Activated CD4-positive, alpha-beta T cell treated with anti-CD3 and anti-CD28 coated beads, Interleukin-2, amount 50 U/mL, for 24 hours (primary cell): ENCODE data around the gene ABCA8.

ENCODE experiments used
- DNase-seq, 2 donors: peaks; one replicate each; pipeline ENCODE4 v3.0.0-alpha.2; 2020; ENCODE audit warnings: low read depth in 1 of 2, low spot score in 1 of 2

ABCA8 gene

DNA sequence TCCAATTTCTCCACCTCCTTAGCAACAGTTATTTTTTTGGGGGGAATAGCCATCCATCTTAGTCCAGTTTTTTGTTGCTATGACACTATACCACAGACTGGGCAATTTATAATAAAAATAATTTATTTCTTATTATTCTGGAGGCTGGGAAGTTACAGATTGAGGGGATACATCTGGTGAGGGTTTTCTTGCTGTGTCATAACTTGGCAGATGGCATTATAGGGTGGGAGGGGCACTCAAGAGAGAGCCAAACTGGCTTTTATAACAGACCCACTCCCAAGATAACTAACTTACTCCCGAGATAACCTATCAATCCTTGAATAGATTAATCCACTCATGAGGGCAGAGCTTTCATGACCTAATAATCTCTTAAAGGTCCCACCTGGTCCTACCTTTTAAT is 84.2 kb downstream of the ABCA8 start:
- no peak for DNase-seq

DNA sequence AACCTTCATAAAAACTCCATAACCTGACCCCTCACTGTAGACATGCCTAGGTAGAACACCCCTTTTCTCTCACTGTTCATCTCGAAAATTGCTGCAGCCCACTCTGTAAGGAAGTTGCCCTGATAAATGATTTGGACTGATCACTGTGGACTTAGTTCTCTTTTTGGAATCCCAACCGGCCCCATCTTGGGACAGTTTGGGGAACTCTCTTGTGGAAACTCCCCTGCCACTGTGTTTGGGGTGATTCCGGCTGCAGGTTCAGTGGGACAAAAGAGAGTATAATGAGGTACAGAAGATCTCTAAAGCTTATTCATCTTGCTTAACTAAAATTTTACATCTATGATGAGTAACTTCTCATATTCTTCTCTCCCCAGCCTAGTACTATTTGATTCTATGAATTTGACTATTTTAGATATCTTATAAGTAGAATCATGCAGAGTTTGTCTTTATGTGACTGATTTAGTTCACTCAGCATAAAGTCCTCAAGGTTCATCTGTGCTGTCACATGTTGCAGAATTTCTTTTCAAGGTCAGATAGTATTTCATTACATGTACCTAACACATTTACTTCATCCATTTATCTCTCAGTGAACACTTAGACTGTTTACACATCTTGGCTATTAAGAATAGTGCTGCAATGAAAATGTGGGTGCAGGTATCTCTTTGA is 84.9 kb downstream of the ABCA8 start:
- no peak for DNase-seq

DNA sequence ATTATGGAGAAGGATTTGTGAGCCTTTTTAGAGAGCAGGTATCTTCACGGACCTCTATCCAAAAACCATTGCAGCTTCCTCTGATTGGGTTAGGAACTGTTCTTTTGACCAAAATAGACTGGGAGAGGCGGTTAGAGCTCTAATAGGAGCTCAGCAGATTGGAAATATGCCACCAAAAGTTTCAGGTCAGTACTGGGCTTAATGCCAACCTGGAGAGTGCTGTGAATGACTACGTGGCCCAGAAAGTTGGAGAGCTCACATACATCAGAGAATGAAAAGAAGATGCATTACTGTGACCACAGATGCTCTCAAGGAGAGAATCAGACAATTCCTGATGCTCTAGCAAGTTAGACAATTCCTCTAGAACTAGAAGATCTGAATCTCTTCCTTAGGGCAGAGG is 86.5 kb downstream of the ABCA8 start:
- no peak for DNase-seq

DNA sequence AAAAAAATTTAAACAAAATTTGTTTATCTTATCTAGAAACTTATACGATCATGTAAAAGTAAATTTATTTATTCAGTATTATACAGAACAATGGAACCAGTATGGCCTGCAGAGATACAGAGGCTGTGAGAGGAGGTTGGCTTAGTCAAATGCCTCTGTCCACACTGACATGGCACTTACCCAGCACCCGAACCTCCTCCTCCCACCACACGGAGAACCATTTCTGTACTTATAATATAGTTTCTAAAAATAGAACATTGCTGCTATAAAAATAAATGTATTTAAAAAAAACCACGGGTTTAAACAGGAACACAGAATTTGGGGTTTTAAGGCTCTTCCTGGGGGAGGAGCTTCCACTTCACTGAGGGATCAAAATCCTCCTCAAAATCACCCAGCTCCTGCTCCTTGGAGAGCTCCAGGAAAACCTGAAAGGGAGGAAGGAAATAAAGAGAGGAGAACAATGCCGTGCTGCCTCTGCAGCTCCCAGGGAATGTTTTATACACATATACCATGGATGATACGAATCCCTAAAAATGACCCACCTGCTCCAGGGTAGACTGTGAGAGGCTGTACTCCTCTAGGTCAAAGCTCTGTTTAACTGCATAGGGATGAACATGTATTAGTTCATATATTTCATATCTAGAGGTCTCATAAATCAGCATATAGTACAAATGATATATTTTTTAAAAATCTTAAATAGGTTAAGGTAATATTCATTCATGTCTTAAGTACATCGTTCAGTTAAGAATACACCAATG is 87.3 kb downstream of the ABCA8 start:
- no peak for DNase-seq

DNA sequence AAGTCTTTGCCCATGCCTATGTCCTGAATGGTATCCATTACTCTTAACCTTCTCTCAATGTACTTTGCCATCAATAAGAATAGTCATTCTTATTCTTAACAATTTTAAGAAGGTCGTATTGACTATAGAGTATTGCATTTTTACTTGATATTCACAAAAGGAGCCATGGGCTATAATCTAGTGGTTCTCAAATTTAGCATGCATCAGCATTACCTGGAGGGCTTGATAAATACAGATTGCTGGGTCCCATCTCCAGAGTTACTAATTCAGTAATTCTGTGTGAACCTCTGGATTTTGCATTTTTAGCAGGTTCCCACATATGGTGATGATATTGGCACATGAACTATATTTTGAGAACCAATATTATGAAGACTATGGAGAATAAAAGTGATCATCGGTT is 89.6 kb downstream of the ABCA8 start:
- DNase-seq: no peak

DNA sequence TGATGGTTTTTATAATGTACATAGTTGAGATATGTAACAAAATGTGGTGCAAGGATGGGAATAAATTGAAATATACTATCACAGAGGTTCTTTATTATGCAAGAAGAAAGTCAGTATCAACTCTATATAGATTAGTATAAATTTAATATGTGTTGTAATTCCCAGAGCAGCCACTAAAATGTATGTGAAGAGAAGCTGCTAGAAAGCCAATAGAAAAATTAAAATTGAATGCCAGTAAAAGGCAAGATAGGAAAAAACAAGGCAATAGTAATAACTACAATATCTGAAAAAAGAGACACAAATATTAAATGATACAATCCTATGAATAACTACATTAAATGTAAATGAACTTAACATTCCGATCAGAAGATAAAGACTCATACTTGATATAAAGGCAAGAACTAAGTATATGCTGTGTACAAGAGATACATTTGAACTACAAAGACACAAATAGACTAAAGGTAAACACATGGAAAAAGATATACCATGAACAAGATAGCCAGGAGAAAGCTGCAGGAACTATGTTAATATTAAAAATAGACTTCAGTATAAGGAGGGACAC is 92.0 kb downstream of the ABCA8 start:
- DNase-seq: no peak

DNA sequence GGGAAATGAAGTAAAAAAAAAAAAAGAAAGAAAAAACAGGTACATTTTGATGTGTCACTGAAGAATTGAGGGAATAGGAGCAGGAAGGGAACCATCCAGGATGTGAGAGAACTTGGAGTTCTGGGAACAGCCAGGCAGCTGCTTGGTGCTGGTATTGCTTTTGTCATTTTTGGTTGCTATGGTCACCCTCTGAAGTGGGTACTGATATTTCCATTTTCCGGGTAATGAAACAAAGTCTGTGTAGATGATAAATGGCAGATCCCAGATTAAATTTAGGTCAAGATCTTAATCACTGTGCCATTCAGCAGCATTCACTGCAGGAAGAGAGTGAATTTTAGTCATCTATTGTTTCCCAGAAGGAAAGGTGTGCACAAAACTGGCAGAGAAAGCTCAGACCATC is 93.6 kb downstream of the ABCA8 start:
- DNase-seq: no peak

DNA sequence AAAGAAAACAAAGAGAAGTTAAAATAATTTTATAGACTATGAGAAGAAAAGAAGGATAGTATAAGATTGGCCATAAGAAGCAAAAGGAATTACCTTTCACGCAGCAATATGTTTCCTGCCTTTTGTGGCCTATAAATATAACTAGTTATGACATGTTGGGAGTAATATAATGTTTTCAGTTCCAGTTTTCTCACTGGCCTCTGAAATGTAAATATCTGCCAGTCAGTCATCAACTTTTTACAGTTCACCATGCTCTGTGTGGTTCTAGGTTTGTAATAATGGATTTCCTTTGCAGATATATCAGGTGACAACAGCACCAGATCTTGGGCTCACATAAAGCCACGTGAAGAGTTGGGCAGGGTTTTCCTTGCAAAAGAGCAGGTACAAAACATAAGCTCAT is 94.3 kb downstream of the ABCA8 start:
- no peak for DNase-seq

DNA sequence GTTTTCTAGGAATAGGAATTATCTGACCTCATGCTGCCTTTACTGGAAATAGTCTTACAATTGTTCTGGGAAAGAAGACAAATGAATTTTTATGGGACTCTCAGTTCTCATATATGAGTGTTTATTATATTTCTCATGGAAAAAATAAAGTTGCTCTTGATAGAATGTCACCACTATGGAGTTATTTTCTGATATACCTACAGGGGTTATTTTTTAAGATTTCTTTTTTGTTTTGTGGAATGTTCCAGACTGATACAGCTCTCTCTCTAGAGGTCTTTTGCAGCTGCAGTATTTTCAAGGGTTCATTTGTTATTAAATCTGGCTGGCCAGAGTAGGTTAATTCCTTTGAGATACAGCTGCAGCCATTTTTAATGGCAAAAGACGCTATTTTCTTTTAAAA is 100.7 kb downstream of the ABCA8 start:
- no peak for DNase-seq

DNA sequence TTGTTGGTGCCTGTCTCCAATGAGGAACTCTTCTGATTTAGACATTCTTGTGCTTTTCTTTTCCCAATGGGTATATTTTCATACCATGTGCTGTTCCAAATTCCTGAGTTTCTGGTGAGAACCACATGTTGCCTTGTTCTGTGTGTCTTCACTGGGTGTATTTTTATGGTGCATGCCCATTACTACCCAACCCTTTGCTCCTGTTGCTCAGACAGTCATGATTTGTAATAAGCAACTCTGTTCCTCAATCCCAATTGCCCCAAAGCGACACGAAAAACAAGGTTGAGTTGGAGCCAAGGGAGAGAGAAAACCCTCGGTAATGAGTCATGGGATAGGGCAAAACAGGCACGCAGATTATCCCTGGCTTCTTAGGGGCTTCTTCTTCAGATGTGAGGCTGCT is 101.8 kb downstream of the ABCA8 start:
- no peak for DNase-seq

DNA sequence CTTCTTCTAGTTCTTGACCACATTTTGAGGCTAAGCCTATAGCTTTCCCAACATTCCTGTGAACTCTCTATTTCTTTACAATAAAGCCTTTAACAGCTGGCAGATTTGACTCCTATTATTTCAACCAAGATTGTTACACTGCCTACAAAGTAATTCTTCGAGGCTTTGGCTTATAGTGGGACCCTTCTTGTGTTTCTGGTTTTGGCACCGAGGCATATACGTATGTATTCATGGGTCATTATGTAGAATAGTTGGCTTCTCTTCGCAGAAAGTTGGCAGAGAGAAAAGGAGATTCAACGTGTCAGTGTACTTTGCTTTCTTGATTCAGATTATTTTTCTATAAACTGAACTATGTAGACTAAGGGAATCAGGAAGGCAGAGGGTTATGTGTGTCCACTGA is 102.2 kb downstream of the ABCA8 start:
- no peak for DNase-seq

DNA sequence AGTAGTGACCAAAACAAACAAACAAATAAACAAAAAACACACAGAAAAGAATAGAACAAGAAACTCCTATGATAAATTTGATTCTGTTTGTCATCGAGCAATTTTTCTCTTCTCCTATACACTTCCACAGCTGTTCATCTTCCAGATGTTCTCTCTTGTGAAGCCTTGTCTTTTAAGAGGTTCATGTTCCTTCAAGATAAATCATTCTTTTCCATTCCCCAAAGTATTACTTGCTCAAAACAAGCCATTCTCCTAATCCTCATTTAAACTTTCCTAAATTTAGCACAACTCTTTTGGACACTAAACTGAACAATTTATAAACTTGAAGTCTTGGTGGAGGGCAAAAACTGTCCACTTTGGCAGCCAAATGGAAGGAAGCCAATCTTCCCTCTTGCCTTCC is 103.3 kb downstream of the ABCA8 start:
- no peak for DNase-seq

DNA sequence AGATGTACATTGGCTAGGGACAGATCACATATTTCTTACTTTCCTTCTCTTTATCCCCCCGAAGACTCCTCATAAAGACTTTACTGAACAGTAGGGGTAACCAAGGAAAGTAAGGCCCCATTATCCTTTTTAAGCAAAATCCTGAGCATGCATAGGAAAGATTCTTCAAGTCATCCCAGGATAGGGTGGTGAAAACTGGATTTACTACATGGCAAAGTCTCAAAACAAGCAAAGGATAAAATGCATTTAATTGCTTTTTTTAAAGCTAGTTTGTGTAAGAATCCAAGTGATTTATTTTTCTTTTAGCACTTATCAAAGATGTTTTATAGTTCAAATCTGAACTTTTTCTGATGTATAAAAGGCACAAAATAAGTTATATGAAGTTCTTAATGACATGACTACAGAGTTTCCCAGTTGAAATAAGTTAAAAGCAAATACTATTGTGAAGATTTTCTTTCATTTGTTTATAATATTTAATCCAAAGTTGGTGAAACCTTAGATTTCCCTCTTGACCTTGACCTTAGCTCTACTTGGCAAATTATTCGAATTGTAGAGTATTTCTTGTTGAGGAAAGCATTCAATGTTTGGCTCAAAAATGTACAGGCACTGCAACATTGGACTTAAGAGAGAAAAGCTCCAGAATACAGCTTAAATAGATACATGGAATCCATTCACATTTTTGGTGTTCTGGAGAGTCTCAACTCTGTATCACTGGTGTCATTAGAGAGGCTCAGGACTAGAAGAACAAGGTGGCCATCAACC is 104.3 kb downstream of the ABCA8 start:
- DNase-seq: no peak

DNA sequence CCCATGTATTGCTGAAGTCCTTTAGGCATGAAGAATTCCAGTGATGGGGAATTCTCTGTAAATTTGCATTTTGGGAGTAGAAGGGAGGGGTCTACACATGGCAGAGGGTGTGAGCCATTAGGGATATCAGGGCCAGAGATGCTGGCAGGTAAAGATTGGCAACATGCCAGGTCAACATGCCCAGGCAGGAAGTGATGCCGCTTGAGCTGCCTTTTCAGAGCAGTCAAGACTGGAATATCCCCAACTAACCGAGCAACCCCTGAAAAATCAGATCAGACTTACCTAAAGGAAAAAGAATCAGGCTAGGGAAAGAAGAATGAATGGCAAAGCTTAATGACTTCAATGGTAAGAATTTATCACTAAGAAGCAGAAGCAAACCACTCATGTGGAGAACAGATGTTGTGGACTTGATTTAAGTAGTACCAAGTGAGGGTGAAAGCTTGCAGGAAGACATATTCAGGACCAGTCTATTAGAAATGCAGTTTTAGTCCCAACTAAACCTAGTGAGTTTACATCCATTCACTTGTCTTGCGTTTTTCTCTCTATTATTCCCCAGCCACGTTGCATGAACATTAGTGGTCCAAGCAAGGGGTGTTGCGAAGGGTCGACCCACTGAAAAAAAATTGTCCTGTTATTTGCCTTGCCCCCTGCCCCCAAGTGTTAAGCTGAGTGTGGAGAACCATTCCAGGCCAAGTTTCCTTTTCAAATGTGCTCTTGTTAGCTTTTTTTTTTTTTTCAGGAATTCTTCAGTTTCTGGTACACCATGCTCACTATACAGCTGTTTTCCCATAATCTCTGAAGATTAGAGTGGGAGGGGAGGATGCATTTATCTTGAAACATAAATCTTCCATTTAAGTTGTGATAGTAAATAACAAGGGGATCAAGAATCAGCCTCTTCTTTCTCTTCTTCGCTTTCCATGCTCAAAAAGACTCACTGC is 105.2 kb downstream of the ABCA8 start:
- DNase-seq: no peak

DNA sequence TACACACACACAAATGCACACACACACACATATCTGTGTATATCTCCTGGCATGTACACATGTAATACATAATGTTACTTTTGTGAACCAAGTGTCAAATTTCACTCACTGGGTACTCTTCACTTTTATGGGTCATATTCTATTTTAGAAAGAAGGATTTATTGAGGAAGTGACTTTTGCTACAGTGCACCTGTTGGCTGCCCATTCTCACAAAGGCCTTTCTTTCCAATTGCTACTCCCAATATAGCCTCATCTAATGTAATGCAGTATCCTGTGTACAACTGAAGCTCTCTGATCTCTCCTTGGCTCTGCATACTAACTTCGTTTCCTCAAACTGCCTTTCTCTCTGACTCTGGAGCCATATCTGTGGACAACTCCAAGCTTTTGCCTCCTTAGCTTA is 107.5 kb downstream of the ABCA8 start:
- DNase-seq: no peak

DNA sequence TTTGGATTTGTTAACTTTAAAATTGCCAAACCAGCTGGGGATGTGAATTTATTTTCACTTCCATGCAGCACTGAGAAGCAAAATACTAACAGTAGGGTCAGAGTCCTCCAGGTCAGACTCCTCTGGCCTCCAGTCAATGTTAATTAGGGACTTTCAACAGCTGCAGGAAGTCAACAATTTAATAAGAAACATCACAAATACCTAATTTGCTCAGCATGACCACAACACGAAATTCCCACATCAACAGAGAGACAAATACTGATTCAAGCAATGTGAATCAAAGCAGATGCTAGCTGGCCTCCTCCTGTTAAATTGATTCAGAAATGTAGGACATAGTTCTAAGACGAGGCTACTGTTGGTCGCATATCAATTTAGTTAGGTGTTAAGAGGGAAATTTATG is 111.7 kb downstream of the ABCA8 start:
- DNase-seq: no peak

DNA sequence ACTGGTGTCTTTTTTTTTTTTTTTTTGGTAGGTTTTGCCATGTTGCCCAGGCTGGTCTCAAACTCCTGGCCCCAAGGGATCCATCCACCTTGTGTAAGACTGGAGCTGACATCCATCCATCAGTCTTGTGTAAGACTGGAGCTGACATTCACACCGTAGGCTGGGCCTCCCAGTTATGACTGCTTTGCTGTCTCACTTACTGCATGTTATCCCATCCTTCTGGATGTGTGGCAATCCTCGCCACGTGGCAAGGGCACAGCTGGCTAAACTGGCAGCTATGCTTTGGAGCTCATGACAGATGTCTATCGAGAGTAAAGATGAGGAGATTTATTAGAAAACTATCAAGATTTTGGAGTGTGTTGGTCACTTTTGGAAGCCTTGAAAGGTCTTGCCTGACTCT is 115.1 kb downstream of the ABCA8 start:
- DNase-seq: no peak

DNA sequence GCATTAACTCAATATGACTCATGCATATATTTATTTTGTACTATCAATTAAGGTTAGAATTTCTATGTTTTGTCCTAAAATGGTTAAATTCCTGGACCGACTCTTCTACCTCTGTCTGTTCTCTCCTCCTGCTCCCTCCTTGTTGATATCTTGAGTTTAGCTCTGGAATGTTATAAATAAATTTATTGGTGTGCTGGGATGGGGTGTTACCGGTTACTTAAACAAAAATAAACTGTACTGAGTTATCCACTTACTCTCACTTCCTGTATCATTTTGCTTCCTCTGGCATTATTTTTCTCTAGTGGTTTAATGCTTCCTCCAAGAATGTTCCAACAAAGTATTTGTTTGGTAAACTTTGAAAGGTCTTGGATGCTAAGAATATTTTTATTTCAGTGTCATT is 120.1 kb downstream of the ABCA8 start:
- no peak for DNase-seq

DNA sequence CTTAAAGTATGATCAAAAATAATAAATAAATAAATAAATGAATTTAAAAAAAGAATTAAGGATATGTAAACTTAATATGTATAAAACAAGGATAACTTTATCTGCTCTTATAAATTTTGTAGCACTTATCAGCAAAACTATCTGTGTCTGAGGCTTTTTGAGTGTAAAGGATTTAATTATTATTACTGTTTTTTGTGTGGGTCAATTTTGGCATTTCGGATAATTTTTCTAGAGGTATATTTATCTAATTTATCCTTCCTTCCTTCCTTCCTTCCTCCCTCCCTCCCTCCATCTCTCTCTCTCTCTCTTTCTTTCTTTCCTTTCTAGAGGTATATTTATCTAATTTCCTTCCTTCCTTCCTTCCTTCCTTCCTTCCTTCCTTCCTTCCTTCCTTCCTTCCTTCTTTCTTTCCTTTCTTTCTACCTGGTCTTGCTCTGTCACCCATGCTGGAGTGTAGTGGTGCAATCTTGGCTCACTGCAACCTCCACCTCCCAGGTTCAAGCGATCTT is 120.8 kb downstream of the ABCA8 start:
- no peak for DNase-seq

DNA sequence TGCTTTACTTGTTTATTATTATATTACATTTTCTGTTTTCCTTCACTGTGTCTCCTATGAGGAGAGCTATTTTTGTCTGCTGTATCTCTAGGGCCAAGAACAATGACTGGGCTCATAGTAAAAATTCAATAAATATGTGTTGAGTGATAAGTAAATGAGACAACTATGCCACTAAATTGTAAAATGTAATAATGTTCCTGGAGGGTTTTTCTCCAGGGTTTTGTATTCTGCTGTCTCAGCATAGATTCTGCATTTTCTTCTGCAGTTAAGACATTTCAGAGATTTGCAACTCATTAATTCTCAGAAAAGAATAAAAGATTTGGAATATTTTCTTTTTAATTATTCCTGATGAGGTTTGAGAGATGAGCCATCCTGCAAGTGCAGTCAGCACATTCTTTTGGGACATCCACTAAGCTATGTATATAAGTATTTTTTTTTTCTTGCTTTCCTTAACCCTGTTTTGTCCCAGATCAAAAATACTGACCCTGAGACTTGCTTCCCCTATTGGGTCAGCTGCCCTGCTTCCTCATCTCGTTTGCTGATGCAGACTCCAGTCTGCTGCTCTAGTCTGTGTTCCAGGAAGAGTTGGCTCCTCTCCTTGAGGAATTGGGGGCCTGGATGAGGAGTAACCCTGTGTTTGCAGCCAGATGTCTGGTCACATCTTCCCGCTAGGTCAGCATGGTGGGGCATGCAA is 122.9 kb downstream of the ABCA8 start:
- DNase-seq: no peak
